Measurements from ENCODE around the gene UTS2B. TPM values are rescaled to one million over a fixed set of nuclear protein-coding genes. Genes with fewer than 3 reads are reported as not detected.

UTS2B gene
- total RNA-seq, 4 donors from 2014 or later = 0.76 TPM; not detected in 3

DNA sequence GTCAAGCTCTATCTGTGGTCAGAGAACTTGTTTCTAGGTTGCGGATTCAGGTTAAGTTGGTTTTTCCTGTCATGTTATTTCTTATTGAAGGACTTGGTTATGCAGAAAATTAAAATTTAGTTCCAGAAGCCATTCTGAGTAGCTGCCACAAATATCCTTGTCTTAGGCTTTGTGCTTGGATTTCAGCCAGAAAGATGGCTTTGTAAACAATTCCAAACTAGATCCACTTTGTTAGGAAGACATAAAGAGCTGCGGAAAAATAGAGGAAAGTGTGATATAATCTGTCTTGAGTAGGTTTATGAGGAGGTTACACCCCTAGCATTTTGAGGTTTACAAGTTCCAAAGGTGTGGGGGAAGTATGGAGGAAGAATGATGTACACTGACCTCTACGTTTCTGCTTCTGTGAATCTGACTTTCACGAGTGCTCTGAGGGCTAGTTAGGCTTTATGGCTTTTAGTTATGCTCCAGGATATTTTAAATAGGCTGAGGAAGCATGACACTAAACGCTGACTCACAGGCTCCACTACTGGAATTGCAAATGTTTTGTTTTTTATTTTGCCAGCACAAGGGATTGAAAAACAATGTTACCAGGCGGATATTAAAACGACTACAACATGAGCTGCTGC, 46.3 kb upstream of the UTS2B start:
- Histone ChIP-seq H3K27ac (peak overlapping the region; percentile 53 to 78), H3K27me3 (no peaks in the 10 kb centered on the region), H3K36me3 (no peaks in the 10 kb centered on the region), H3K9me3 (no peaks in the 10 kb centered on the region), H3K4me1 (peaks cover 0 to 3% of the 10 kb centered on the region in 2 donors), H3K4me3 (no peak overlapping the region)
- DNase-seq = peak in 1 of 2 donors; percentile 28
- TF ChIP-seq, protein P1, sequence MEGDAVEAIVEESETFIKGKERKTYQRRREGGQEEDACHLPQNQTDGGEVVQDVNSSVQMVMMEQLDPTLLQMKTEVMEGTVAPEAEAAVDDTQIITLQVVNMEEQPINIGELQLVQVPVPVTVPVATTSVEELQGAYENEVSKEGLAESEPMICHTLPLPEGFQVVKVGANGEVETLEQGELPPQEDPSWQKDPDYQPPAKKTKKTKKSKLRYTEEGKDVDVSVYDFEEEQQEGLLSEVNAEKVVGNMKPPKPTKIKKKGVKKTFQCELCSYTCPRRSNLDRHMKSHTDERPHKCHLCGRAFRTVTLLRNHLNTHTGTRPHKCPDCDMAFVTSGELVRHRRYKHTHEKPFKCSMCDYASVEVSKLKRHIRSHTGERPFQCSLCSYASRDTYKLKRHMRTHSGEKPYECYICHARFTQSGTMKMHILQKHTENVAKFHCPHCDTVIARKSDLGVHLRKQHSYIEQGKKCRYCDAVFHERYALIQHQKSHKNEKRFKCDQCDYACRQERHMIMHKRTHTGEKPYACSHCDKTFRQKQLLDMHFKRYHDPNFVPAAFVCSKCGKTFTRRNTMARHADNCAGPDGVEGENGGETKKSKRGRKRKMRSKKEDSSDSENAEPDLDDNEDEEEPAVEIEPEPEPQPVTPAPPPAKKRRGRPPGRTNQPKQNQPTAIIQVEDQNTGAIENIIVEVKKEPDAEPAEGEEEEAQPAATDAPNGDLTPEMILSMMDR (IDR thresholded peaks at IDR 0.05) = no peak
- TF ChIP-seq POLR2A (IDR thresholded peaks at IDR 0.05) = no peak
- intact Hi-C loops (cut with DNase I; ENCODE audit: low total_unique reads) = no loop called here

DNA sequence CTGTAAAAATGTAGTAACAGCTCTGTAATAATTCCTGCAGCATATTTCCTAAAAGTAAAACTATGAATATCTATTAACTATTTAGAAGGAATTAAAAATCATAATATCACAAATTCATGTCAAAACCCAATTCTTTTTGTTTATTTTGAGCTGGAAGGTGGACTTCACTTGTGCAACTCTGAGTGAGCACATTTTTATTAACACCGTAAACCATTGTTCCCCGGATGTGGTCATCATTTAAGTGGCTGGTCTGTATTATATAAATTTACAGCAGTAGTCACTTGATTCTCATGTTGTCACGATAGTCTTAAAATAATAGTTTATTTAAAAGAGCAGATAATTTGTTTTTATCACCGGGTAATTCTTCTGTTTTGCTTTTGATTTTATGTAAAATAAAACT, 43.0 kb upstream of the UTS2B start:
- Histone ChIP-seq H3K27ac (no peak overlapping the region), H3K4me1 (no peaks in the 10 kb centered on the region), H3K27me3 (no peaks in the 10 kb centered on the region), H3K9me3 (no peaks in the 10 kb centered on the region), H3K36me3 (no peaks in the 10 kb centered on the region), H3K4me3 (no peak overlapping the region)
- no peak for DNase-seq
- TF ChIP-seq POLR2A (IDR thresholded peaks at IDR 0.05) = no peak
- TF ChIP-seq, protein P1 (IDR thresholded peaks at IDR 0.05) = no peak
- intact Hi-C loops (cut with DNase I; ENCODE audit: low total_unique reads) = no loop called here

DNA sequence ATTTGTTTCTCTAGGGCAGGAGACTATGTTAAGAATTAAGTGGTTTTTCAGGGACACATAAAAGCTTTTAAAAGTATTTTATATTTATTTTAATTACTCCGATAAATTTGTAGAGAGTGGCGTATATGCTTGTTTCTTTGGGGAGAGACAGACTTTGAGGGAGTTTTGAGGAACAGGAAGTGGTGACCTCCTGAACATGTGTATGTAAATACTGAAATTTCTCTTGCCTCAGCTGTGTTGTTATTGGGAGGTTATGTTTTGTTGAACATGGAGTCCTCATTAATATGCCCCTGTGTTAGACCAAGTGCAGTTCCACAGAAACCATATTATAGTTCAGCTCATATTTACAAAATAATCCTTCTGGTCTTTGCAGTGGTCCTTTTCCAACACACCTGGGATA, 41.8 kb upstream of the UTS2B start:
- H3K27me3 ChIP-seq = no peaks in the 10 kb centered on the region
- H3K36me3 ChIP-seq = no peaks in the 10 kb centered on the region
- TF ChIP-seq, protein P1 (IDR thresholded peaks at IDR 0.05) = no peak
- no peak for TF ChIP-seq POLR2A (IDR thresholded peaks at IDR 0.05)
- H3K27ac ChIP-seq = no peak overlapping the region
- no peak overlapping the region for H3K4me3 ChIP-seq
- DNase-seq = no peak
- no peaks in the 10 kb centered on the region for H3K4me1 ChIP-seq
- intact Hi-C loops (cut with DNase I; ENCODE audit: low total_unique reads) = no loop called here
- no peaks in the 10 kb centered on the region for H3K9me3 ChIP-seq

DNA sequence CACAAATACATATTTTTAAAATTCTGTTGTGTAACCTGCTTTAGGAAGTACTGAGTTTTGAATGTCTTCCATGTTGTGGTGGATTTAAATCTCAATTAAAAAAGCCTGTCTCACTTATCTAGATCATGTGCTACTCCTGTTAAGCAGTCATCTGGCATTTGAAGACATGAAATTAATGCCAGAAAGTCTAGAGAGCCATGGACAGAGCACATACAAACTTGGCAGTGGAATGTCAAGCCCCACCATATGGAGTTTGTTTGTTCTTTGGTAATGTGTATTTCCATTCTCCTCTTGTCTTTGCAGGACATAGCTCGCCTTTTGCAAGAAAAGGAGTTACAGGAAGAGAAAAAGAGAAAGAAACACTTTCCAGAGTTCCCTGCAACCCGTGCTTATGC, 39.3 kb upstream of the UTS2B start:
- no peaks in the 10 kb centered on the region for H3K27me3 ChIP-seq
- no peaks in the 10 kb centered on the region for H3K36me3 ChIP-seq
- no peaks in the 10 kb centered on the region for H3K4me1 ChIP-seq
- intact Hi-C loops (cut with DNase I; ENCODE audit: low total_unique reads) = no loop called here
- TF ChIP-seq, protein P1 (IDR thresholded peaks at IDR 0.05) = no peak
- TF ChIP-seq POLR2A (IDR thresholded peaks at IDR 0.05) = no peak
- peak overlapping the region in 1 of 2 donors; percentile 39 for H3K27ac ChIP-seq
- H3K9me3 ChIP-seq = no peaks in the 10 kb centered on the region
- no peak overlapping the region for H3K4me3 ChIP-seq
- DNase-seq = no peak

DNA sequence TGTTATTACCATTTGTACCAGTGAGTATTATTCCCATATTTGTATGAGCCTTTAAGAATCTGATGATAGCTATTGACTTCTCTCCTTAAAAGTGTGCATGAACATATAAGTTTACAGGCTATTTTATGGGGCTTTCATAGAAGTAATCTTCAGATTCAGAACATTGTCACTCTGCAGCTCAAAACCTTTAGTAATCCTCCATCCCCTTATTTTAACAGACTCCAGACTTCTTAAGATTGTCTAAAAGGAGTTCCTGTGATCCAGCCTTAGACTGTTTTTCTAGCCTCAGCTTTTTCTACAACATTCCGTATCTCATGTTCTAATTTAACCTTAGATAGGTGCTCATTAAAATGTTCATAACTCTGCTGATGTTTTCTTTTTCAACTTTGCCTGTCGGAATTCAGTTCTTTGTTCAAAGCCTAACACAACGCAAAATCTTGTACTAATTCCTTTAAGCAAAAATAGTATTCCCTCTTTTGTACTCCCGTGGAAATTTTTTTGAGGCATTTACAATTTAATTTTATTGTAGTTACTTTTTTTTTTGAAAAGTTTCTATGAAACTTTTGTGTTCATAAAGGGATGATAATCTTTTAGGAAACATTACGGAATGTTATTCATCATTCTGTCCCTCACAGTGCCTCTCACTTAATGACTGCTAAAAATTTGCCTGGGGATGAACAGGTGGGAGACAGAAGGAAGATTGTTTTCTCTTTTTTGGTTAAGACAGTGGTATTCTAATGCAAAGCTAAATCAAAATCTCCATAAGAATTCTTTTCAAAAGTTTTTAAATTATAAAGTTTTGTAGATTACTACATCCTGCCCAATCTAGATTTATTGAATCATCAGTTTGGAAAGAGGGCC, 38.7 kb upstream of the UTS2B start:
- TF ChIP-seq POLR2A (IDR thresholded peaks at IDR 0.05) = no peak
- Histone ChIP-seq H3K9me3 (no peaks in the 10 kb centered on the region), H3K27me3 (no peaks in the 10 kb centered on the region), H3K4me3 (no peak overlapping the region), H3K4me1 (no peaks in the 10 kb centered on the region), H3K36me3 (no peaks in the 10 kb centered on the region), H3K27ac (peak overlapping the region in 1 of 2 donors; percentile 39)
- no peak for DNase-seq
- intact Hi-C loops (cut with DNase I; ENCODE audit: low total_unique reads) = no loop called here

Data from uterus (tissue), 4 donors.